PFSK-1 (cell line): Measurements from ENCODE around the gene CAP1.

Source experiments
- FOXP2 ChIP-seq: optimal IDR thresholded peaks from 2 replicates; pipeline ENCODE3; 2011; ENCODE audit warnings: borderline replicate concordance, control low read depth, inconsistent platforms; ENCODE audit not compliant: insufficient read depth; ENCODE audit errors: extremely low read length, extremely low read depth
- POLR2AphosphoS5 ChIP-seq: IDR thresholded peaks from 2 replicates; pipeline ENCODE4 v1.6.1; 2012; ENCODE audit warnings: low read depth, mild to moderate bottlenecking, control low read depth, low read length, moderate library complexity
- SIN3A ChIP-seq: IDR thresholded peaks from 2 replicates; pipeline ENCODE4 v1.6.1; 2012; ENCODE audit warnings: mild to moderate bottlenecking, low read length, moderate library complexity, borderline replicate concordance; ENCODE audit not compliant: insufficient read depth
- TAF1 ChIP-seq: IDR thresholded peaks from 2 replicates; pipeline ENCODE4 v1.6.1; 2012; ENCODE audit warnings: low read length, control low read depth, borderline replicate concordance; ENCODE audit not compliant: insufficient read depth
- TF ChIP-seq, protein P1 (sequence below), 2 experiments: IDR thresholded peaks; 2 replicates each; pipeline versions ENCODE4 v1.6.1 to v1.8.0; 2011 to 2012; ENCODE audit warnings: low read depth in 2 of 2, low read length in 2 of 2, control low read depth in 1 of 2, inconsistent platforms in 1 of 2, mild to moderate bottlenecking in 1 of 2, moderate library complexity in 1 of 2; ENCODE audit not compliant: insufficient read depth in 1 of 2

The CAP1 gene

DNA sequence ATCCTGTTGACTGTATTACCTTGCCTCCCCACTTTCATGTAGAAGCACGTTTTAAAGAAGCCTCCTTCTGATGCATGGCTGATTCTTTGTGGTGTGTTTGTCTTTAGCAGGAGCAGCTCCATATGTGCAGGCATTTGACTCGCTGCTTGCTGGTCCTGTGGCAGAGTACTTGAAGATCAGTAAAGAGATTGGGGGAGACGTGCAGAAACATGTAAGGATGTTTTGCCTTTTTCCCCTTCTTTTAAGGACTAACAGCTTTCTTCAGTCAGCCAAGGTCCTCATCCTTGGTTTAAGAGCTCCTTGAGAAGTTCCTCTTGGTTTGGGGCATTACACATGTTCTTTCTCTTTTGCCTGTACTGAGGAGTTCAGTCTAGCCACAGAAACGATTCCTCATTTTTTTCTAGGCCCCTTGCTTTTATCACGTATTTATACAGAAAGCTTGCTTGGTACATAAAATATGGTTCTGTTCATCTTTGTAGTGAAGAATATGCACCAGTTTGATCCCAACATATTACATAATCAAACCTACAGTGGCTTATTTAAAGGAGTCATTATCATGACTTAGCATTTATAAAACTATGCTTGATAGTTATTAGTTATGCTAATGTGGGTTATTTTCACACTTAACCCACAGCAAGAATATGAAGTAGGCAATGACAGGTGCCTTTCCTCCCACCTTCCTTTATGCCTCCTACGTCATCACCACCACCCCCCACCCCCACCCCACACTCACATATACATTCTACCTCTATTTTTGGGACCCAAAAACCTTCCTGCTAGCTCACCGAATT, 19.6 kb downstream of the CAP1 start:
- no peak for TF ChIP-seq SIN3A
- no peak for TF ChIP-seq TAF1
- TF ChIP-seq FOXP2: no peak
- TF ChIP-seq POLR2AphosphoS5: no peak
- TF ChIP-seq, protein P1, sequence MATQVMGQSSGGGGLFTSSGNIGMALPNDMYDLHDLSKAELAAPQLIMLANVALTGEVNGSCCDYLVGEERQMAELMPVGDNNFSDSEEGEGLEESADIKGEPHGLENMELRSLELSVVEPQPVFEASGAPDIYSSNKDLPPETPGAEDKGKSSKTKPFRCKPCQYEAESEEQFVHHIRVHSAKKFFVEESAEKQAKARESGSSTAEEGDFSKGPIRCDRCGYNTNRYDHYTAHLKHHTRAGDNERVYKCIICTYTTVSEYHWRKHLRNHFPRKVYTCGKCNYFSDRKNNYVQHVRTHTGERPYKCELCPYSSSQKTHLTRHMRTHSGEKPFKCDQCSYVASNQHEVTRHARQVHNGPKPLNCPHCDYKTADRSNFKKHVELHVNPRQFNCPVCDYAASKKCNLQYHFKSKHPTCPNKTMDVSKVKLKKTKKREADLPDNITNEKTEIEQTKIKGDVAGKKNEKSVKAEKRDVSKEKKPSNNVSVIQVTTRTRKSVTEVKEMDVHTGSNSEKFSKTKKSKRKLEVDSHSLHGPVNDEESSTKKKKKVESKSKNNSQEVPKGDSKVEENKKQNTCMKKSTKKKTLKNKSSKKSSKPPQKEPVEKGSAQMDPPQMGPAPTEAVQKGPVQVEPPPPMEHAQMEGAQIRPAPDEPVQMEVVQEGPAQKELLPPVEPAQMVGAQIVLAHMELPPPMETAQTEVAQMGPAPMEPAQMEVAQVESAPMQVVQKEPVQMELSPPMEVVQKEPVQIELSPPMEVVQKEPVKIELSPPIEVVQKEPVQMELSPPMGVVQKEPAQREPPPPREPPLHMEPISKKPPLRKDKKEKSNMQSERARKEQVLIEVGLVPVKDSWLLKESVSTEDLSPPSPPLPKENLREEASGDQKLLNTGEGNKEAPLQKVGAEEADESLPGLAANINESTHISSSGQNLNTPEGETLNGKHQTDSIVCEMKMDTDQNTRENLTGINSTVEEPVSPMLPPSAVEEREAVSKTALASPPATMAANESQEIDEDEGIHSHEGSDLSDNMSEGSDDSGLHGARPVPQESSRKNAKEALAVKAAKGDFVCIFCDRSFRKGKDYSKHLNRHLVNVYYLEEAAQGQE (IDR thresholded peaks at IDR 0.05; ENCODE audit: insufficient read depth in 1 of 2, low read depth in 2 of 2, low read length in 2 of 2): no peak

- TF ChIP-seq FOXP2 (no peak), TAF1 (no peak), SIN3A (no peak), POLR2AphosphoS5 (no peak)
- TF ChIP-seq, protein P1 (IDR thresholded peaks at IDR 0.05; ENCODE audit: insufficient read depth in 1 of 2, low read depth in 2 of 2, low read length in 2 of 2): no peak
These were observed 24.4 kb downstream of the CAP1 start for GRCh38 chr1:40064797-40065499.

DNA sequence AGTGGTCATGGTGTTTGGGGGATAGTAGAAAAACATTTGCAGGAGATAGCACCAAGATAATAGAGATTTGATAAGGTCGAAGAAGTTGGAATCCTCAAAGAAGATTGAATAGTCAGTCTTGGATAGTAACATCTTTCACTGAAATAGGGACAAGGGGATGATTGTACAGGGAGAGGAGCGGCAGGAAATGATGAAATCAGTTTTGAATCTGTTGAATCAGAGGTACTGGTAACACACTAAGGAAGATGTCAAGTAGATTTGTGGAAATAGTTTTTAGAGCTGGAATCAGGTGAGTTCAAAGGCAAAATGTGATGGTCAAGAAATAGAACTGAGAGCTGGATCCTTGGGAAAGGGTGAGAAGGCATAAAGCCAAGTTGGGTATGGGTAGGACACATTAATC, 26.5 kb downstream of the CAP1 start:
- TF ChIP-seq, protein P1 (IDR thresholded peaks at IDR 0.05; ENCODE audit: insufficient read depth in 1 of 2, low read depth in 2 of 2, low read length in 2 of 2): no peak
- no peak for TF ChIP-seq POLR2AphosphoS5
- TF ChIP-seq FOXP2: no peak
- TF ChIP-seq TAF1: no peak
- TF ChIP-seq SIN3A: no peak

DNA sequence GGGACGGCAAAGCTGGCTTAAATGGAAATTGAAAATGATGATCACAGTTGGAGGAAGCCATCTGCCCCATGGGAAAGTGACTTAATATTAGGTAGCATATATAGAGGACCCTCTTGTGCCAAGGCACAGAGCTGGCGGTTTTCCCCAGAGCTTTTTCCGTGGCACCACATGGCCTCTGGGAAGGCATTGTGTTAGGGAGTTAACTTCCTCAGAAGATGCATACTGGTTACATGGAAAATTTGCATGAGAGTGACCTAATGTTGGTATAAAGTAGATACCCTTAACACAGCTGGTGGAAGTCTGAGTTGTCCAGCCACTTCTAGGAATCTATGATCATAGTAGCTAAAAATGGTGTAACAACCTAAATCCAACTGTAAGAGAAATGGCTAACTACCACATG, 27.3 kb downstream of the CAP1 start:
- no peak for TF ChIP-seq SIN3A
- TF ChIP-seq, protein P1 (IDR thresholded peaks at IDR 0.05; ENCODE audit: insufficient read depth in 1 of 2, low read depth in 2 of 2, low read length in 2 of 2): no peak
- TF ChIP-seq FOXP2: no peak
- no peak for TF ChIP-seq TAF1
- no peak for TF ChIP-seq POLR2AphosphoS5
